Stimulated activated CD8-positive, alpha-beta memory T cell treated with anti-CD3 and anti-CD28 coated beads, Interleukin-7, amount 100 ng/mL, for 4 hours (primary cell): ENCODE measurements around the gene SPIRE2.
"Not testable (repeated sequence)": the region's sequence is repeated elsewhere in the genome, so short reads cannot be mapped to it uniquely, and the experiment has no call there.

Source experiments
- DNase-seq, 2 donors: peaks; one replicate each; pipeline ENCODE4 v3.0.0-alpha.2; 2020; ENCODE audit warnings: low read depth in 2 of 2

SPIRE2 gene

GRCh38 chr16:89913408-89914387 lies 85.4 kb downstream of the SPIRE2 start:
- no peak for DNase-seq

- not testable (repeated sequence) for DNase-seq
These were observed 86.5 kb downstream of the SPIRE2 start for GRCh38 chr16:89914642-89915285.

- no peak for DNase-seq
These were observed 87.3 kb downstream of the SPIRE2 start for GRCh38 chr16:89915303-89916232.

- DNase-seq: peak; percentile 21 to 71
These were observed 89.6 kb downstream of the SPIRE2 start for GRCh38 chr16:89917773-89918452.

GRCh38 chr16:89918453-89919347 lies 90.4 kb downstream of the SPIRE2 start, which contains the start of gene MC1R:
Gene MC1R, plus strand, starts transcription at chr16:89918862. Its CDS starts 397 bp downstream, at chr16:89919259.
- DNase-seq: no peak

- DNase-seq: no peak
These were observed 91.5 kb downstream of the SPIRE2 start for GRCh38 chr16:89919535-89920406.

GRCh38 chr16:89920723-89921122 lies 92.4 kb downstream of the SPIRE2 start:
- no peak for DNase-seq
